SU-DHL-6 (cell line): ENCODE results near the gene CYP4F11.
"Not testable (repeated sequence)": the region's sequence is repeated elsewhere in the genome, so short reads cannot be mapped to it uniquely, and the experiment has no call there.

Experiments
- EZH2phosphoT487 ChIP-seq: fragments of 200-600 bp; sonication (generic), shearing (Covaris generic); conservative IDR thresholded peaks from 2 replicates; pipeline ENCODE4 v1.6.1; 2018; ENCODE audit warnings: mild to moderate bottlenecking, antibody characterized with exemption, low read length, moderate library complexity, mixed read lengths
- TF ChIP-seq, protein P1 (sequence below): fragments of 200-600 bp; sonication (generic); IDR thresholded peaks from one replicate; pipeline ENCODE4 v1.5.1; 2017; ENCODE audit warnings: antibody characterized with exemption, mild to moderate bottlenecking, low read length, moderate library complexity; ENCODE audit not compliant: insufficient read depth, poor library complexity, severe bottlenecking

DNA sequence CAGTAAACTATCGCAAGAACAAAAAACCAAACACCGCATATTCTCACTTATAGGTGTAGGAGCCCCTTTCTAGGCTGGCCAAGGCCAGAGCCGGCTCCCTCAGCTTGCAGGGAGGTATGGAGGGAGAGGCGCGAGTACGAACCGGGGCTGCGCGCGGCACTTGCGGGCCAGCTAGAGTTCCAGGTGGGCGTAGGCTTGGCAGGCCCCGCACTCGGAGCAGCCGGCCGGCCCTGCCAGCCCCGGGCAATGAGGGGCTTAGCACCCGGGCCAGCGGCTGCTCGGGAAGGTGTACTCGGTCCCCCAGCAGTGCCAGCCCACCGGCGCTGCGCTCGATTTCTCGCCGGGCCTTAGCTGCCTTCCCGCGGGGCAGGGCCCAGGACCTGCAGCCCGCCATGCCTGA, 34.8 kb downstream of the CYP4F11 start:
- TF ChIP-seq, protein P1, sequence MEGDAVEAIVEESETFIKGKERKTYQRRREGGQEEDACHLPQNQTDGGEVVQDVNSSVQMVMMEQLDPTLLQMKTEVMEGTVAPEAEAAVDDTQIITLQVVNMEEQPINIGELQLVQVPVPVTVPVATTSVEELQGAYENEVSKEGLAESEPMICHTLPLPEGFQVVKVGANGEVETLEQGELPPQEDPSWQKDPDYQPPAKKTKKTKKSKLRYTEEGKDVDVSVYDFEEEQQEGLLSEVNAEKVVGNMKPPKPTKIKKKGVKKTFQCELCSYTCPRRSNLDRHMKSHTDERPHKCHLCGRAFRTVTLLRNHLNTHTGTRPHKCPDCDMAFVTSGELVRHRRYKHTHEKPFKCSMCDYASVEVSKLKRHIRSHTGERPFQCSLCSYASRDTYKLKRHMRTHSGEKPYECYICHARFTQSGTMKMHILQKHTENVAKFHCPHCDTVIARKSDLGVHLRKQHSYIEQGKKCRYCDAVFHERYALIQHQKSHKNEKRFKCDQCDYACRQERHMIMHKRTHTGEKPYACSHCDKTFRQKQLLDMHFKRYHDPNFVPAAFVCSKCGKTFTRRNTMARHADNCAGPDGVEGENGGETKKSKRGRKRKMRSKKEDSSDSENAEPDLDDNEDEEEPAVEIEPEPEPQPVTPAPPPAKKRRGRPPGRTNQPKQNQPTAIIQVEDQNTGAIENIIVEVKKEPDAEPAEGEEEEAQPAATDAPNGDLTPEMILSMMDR: not testable (repeated sequence)
- not testable (repeated sequence) for TF ChIP-seq EZH2phosphoT487
